GM19324 (cell line): ENCODE data around the gene ZFP69.

Experiments used
- ATAC-seq: cut with Tn5 transposase; IDR thresholded peaks from one replicate; pipeline ENCODE4 v1.9.1; 2021; ENCODE audit warnings: mild to moderate bottlenecking, moderate library complexity; ENCODE audit not compliant: unreplicated experiment, low FRiP score

The ZFP69 gene

GRCh38 chr1:40507973-40508372 lies 30.9 kb downstream of the ZFP69 start:
- no peak for ATAC-seq

GRCh38 chr1:40508375-40509341 lies 31.6 kb downstream of the ZFP69 start, which contains the start of gene EXO5:
Gene EXO5, plus strand, starts transcription at chr1:40508767. Its CDS starts 5,778 bp downstream, at chr1:40514545.
- peak; percentile 76 for ATAC-seq

DNA sequence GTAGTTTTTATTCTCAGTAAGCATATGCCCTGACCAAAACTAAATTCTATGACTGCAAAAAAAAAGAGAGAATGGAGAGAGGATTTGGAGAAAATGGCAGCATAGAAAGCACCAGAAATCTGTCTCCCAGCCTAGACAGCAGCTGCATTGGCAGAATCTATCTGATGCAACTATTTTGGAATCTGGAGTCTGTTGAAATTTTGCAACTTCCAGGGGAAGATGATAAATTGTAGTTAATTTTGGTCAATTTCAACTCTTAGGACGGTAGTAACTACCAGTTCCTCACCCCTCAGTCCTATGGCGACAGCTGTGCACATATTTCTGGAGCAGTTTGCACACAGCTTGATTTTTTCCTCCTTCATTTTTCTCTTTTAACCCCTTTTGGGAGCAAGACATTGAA lies 42.4 kb downstream of the ZFP69 start:
- ATAC-seq: no peak

DNA sequence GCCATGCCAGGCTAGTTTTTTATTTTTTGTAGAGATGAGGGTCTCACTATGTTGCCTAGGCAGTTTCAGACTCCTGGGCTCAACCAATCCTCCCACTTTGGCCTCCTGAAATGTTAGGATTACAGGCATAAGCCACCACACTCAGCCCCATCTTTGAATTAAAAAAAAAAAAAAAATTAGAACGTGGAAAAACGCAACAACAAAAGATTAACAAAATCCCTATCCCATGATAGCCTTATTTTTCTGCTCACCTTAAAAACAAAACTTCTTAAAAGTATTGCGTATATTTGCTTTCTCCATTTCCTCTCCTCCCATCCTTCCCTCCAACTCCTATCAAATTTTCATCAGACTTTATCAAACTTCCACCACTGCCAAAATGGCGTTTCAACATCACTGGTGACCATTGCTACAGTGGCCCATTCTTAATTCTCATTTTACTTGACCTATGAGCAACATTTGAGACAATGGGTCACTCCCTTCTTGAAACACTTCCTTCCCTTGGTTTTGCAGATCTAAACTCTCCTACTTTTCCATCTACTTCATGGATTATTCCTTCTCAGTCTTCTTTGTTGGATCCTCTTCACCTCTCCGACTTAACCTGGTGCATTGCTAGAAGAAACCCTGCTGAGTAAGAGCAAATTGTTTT lies 53.8 kb downstream of the ZFP69 start:
- ATAC-seq: no peak

DNA sequence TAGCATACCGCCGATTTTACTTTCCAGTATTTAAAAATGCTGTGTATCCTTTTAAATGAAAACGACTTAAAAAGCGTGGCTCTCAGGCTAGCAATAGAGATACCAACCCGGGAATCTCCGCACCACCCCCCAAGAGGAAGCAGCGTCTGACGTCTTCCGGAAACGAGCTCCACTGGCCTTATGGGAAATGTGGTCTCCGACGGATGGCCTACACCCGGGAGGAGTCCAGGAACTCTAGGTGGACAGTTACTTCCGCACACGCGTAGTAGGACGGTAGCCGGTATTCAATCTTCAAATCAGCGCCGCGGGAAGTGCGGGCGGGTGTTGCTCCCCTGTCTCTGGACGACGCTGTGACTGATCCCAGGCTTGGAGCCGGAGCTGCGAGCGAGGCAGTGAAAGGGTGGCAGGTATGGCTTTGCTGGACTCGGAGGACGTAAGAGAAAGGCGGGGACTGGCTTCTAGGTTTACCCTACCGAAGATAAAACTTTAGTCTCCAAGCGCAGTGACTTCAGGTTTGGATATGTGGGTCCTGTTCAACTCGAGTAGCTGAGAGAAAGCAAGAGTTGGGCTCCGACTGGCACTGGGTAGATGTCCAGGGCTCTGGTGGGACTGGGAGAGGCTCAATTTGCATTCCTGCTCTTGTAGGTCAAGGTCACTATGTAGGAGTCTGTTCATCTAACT lies 54.4 kb downstream of the ZFP69 start, which contains the start of gene ZNF684:
ZNF684 (plus strand) TSS at position 257 of the 681 bp plus-strand sequence. CDS start 1,530 bp downstream, outside the sequence.
- peak; percentile 96 for ATAC-seq

GRCh38 chr1:40532062-40532389 lies 54.9 kb downstream of the ZFP69 start:
- ATAC-seq: no peak

- ATAC-seq: no peak
These were observed 55.8 kb downstream of the ZFP69 start for GRCh38 chr1:40532844-40533424.

DNA sequence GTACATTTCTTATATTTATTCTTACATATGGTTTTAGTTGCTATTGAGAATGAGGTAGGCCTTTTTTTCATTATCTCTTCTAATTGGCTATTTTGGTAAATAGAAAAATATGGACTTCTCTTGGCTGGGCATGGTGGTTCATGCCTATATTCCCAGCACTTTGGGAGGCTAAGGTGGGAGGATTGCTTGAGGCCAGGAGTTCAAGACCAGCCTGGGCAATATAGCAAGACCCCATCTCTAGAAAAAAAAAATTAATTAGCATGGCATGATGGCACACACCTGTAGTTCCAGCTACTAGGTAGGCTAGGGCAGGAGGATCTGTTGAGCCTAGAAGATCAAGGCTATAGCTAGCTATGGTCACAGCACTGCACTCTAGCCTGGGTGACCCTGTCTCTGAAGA lies 57.5 kb downstream of the ZFP69 start:
- ATAC-seq: no peak

GRCh38 chr1:40535732-40536131 lies 58.6 kb downstream of the ZFP69 start:
- ATAC-seq: no peak

GRCh38 chr1:40539338-40539737 lies 62.2 kb downstream of the ZFP69 start:
- ATAC-seq: no peak
